H1 (cell line): Measurements from ENCODE around the gene ZNF385D. TPM values are rescaled to one million over a fixed set of nuclear protein-coding genes. Genes with fewer than 3 reads are reported as not detected.

Experiments used
- CTCF ChIA-PET: fragments of 300-600 bp; sonication (Branson Sonifier 250); formaldehyde crosslinking; loops from one replicate; lab custom pipeline; 2021; ENCODE audit not compliant: partially characterized antibody; lab: Charles Lee
- POLR2A ChIA-PET: fragments of 300-600 bp; sonication (Branson Sonifier 250); formaldehyde crosslinking; loops from one replicate; lab custom pipeline; 2021; ENCODE audit warnings: inconsistent platforms; ENCODE audit not compliant: partially characterized antibody; lab: Charles Lee
- DNase-seq, 2 experiments: peaks; one replicate each; pipeline versions ENCODE4 v3.0.0 to v3.0.0-alpha.2; 2010 to 2022; ENCODE audit warnings: low spot score in 2 of 2, low read depth in 1 of 2, mixed read lengths in 1 of 2
- FAIRE-seq: peaks from 2 replicates; lab custom pipeline; 2011; peaks lifted over from hg19 to GRCh38; lab: Jason Lieb, UNC
- H2AFZ ChIP-seq: 2 replicates; pipeline ENCODE4 v1.8.1; 2012; ENCODE audit warnings: low read length, inconsistent platforms
- H2AK5ac ChIP-seq: 2 replicates; pipeline ENCODE4 v1.6.1; 2013; ENCODE audit warnings: low read depth, low read length
- H2BK120ac ChIP-seq: replicated peaks from 2 replicates; pipeline ENCODE3; 2013; ENCODE audit warnings: low read depth, low read length, inconsistent platforms
- H2BK12ac ChIP-seq: 2 replicates; pipeline ENCODE4 v1.6.1; 2013; ENCODE audit warnings: low read depth, low read length
- H2BK15ac ChIP-seq: 2 replicates; pipeline ENCODE4 v1.6.1; 2013; ENCODE audit warnings: low read length
- H2BK20ac ChIP-seq: 2 replicates; pipeline ENCODE4 v1.6.1; 2013; ENCODE audit warnings: low read length
- H2BK5ac ChIP-seq: 2 replicates; pipeline ENCODE4 v1.6.1; 2013; ENCODE audit warnings: low read depth, low read length
- H3K14ac ChIP-seq: 2 replicates; pipeline ENCODE4 v1.6.1; 2013; ENCODE audit warnings: inconsistent platforms; ENCODE audit not compliant: insufficient read length
- H3K18ac ChIP-seq: 2 replicates; pipeline ENCODE4 v1.6.1; 2013; ENCODE audit warnings: low read length; ENCODE audit errors: extremely low read depth
- H3K23ac ChIP-seq: 2 replicates; pipeline ENCODE4 v1.6.1; 2013; ENCODE audit warnings: inconsistent platforms; ENCODE audit not compliant: insufficient read length
- H3K23me2 ChIP-seq: 2 replicates; pipeline ENCODE4 v1.6.1; 2013; ENCODE audit warnings: low read depth, low read length
- H3K27ac ChIP-seq: 2 replicates; pipeline ENCODE4 v1.6.1; 2011; ENCODE audit warnings: low read depth, low read length, inconsistent platforms
- H3K27me3 ChIP-seq, 4 experiments: replicated peaks in 1 of 4; 1 replicate in 1 of 4; 2 replicates in 3 of 4; pipeline versions ENCODE4 v1.6.1 to v1.8.1; 2011 to 2013; ENCODE audit warnings: low read length in 3 of 4, mild to moderate bottlenecking in 3 of 4, inconsistent platforms in 2 of 4, mixed read lengths in 2 of 4, moderate library complexity in 1 of 4; ENCODE audit not compliant: control insufficient read depth in 3 of 4, insufficient read depth in 3 of 4; ENCODE audit errors: extremely low read depth in 1 of 4
- H3K36me3 ChIP-seq, 4 experiments: 2 replicates each; pipeline versions ENCODE4 v1.6.1 to v1.8.1; 2011 to 2013; ENCODE audit warnings: mild to moderate bottlenecking in 4 of 4, low read length in 3 of 4, moderate library complexity in 2 of 4, control low read depth in 1 of 4, inconsistent platforms in 1 of 4; ENCODE audit not compliant: insufficient read depth in 4 of 4, control insufficient read depth in 2 of 4
- H3K4ac ChIP-seq: replicated peaks from 2 replicates; pipeline ENCODE3; 2013; ENCODE audit warnings: low read length, low read depth, mixed read lengths, inconsistent platforms; ENCODE audit not compliant: insufficient read length
- H3K4me1 ChIP-seq, 4 experiments: replicated peaks in 1 of 4; 1 replicate in 1 of 4; 2 replicates in 3 of 4; pipeline versions ENCODE4 v1.6.1 to v1.8.1; 2011 to 2013; ENCODE audit warnings: low read length in 3 of 4, inconsistent platforms in 2 of 4, mixed read lengths in 1 of 4; ENCODE audit not compliant: insufficient read depth in 4 of 4, control insufficient read depth in 3 of 4
- H3K4me2 ChIP-seq, 2 experiments: 2 replicates each; pipeline versions ENCODE4 v1.6.1 to v1.8.1; 2011 to 2013; ENCODE audit warnings: low read depth in 2 of 2, low read length in 2 of 2, control low read depth in 1 of 2, inconsistent platforms in 1 of 2, mild to moderate bottlenecking in 1 of 2; ENCODE audit not compliant: insufficient read depth in 1 of 2
- H3K4me3 ChIP-seq, 4 experiments: fragments of 200-600, 300-600 bp in 1 of 4; sonication (generic), shearing (Covaris generic), sonication (Bioruptor Twin) in 1 of 4; 2 replicates each; pipeline versions ENCODE4 v1.5.1 to v1.8.1; 2011 to 2016; ENCODE audit warnings: low read length in 4 of 4, low read depth in 3 of 4, control low read depth in 2 of 4, inconsistent platforms in 2 of 4, mild to moderate bottlenecking in 2 of 4, mixed read lengths in 1 of 4, moderate library complexity in 1 of 4; ENCODE audit not compliant: insufficient read depth in 2 of 4; ENCODE audit errors: extremely low read depth in 1 of 4
- H3K56ac ChIP-seq: replicated peaks from 2 replicates; pipeline ENCODE3; 2013; ENCODE audit warnings: low read depth, mild to moderate bottlenecking, mixed read lengths, low read length, inconsistent platforms; ENCODE audit not compliant: insufficient read length
- H3K79me1 ChIP-seq: 2 replicates; pipeline ENCODE4 v1.6.1; 2013; ENCODE audit warnings: low read depth, low read length, control low read depth
- H3K79me2 ChIP-seq, 2 experiments: 2 replicates each; pipeline versions ENCODE4 v1.6.1 to v1.8.1; 2012 to 2013; ENCODE audit warnings: low read length in 2 of 2, mild to moderate bottlenecking in 2 of 2, inconsistent platforms in 1 of 2; ENCODE audit not compliant: insufficient read depth in 2 of 2, control insufficient read depth in 1 of 2
- H3K9ac ChIP-seq, 4 experiments: replicated peaks in 1 of 4; 1 replicate in 1 of 4; 2 replicates in 3 of 4; pipeline versions ENCODE4 v1.6.1 to v1.8.1; 2011 to 2013; ENCODE audit warnings: low read depth in 3 of 4, low read length in 3 of 4, control low read depth in 2 of 4, mild to moderate bottlenecking in 2 of 4, moderate library complexity in 2 of 4, inconsistent platforms in 1 of 4; ENCODE audit errors: extremely low read depth in 1 of 4
- H3K9me3 ChIP-seq, 2 experiments: 2 replicates each; pipeline versions ENCODE4 v1.6.1 to v1.8.1; 2012 to 2013; ENCODE audit warnings: mild to moderate bottlenecking in 2 of 2, moderate library complexity in 2 of 2, control low read depth in 1 of 2, inconsistent platforms in 1 of 2, low read depth in 1 of 2, low read length in 1 of 2, mixed read lengths in 1 of 2; ENCODE audit not compliant: insufficient read depth in 2 of 2
- H4K20me1 ChIP-seq, 2 experiments: replicated peaks in 1 of 2; 2 replicates each; pipeline versions ENCODE3 to v1.8.1; 2011 to 2013; ENCODE audit warnings: inconsistent platforms in 2 of 2, low read length in 2 of 2, mild to moderate bottlenecking in 1 of 2; ENCODE audit not compliant: insufficient read depth in 2 of 2, control insufficient read depth in 1 of 2
- H4K5ac ChIP-seq: 2 replicates; pipeline ENCODE4 v1.6.1; 2013; ENCODE audit warnings: low read length, low read depth, mixed read lengths, inconsistent platforms; ENCODE audit not compliant: insufficient read length
- H4K8ac ChIP-seq: 2 replicates; pipeline ENCODE4 v1.8.0; 2013; ENCODE audit warnings: mild to moderate bottlenecking, moderate library complexity, low read length, inconsistent platforms; ENCODE audit not compliant: insufficient read depth; ENCODE audit errors: extremely low read depth
- H4K91ac ChIP-seq: replicated peaks from 2 replicates; pipeline ENCODE3; 2013; ENCODE audit warnings: low read length, mixed read lengths, inconsistent platforms; ENCODE audit not compliant: insufficient read length
- PHF8 ChIP-seq: fragments of 200-600 bp; sonication (generic); conservative IDR thresholded peaks from 2 replicates; pipeline ENCODE4 v1.7.1; 2012; ENCODE audit warnings: low read depth, mild to moderate bottlenecking, inconsistent platforms, low read length, moderate library complexity
- WGBS, 2 experiments: shearing (Covaris generic) in 1 of 2; methylation state at CpG; one replicate each; pipeline versions ENCODE4 v1.1.6 to v1.1.7; 2013 to 2015; ENCODE audit warnings: low lambda C conversion rate in 2 of 2, mixed read lengths in 2 of 2, inconsistent platforms in 1 of 2, low coverage in 1 of 2, missing lambda C conversion rate in 1 of 2; ENCODE audit not compliant: insufficient replicate concordance in 2 of 2, insufficient coverage in 1 of 2, insufficient read length in 1 of 2; ENCODE audit errors: extremely low coverage in 1 of 2, missing lambda C conversion rate in 1 of 2; 5-methylcytosine and 5-hydroxymethylcytosine counted together
- polyA plus RNA-seq, 7 experiments: library from polyadenylated mRNA; depleted of rRNA in 3 of 7; stranded (reverse) in 5 of 7; unstranded in 2 of 7; fragments of >200 nt in 5 of 7; fragments of 200-250 nt in 2 of 7; gene quantifications; 1 replicate in 5 of 7; 2 replicates in 1 of 7; 4 replicates in 1 of 7; pipeline versions ENCODE4 v1.2.1 to v1.2.3, GENCODE V29; 2011 to 2013; ENCODE audit warnings: missing spikeins in 2 of 7, mixed read lengths in 2 of 7
- total RNA-seq: library from RNA; stranded (reverse); fragmentation: NEBNext Ultra II Directional; extraction: Animal tissue kit (Norgen Biotek cat#: 25700); gene quantifications from 2 replicates; pipeline ENCODE4 v1.2.1, GENCODE V29; 2021

ZNF385D gene
- total and polyA plus RNA-seq, 2 of the 8 experiments (the other 6 are each of a cell fraction or from before 2014, with no cell fraction given): 5.9 to 10.8 TPM

- Histone ChIP-seq H3K9ac (no peak overlapping the region), H4K5ac (no peak overlapping the region), H3K9me3 (no peaks in the 10 kb centered on the region; a peak in 1 of 4 replicates), H2BK20ac (no peak overlapping the region), H3K79me2 (no peaks in the 10 kb centered on the region), H3K23me2 (no peaks in the 10 kb centered on the region), H3K36me3 (no peaks in the 10 kb centered on the region), H3K56ac (no peak overlapping the region), H4K91ac (no peak overlapping the region), H3K18ac (no peak overlapping the region), H2AK5ac (no peak overlapping the region), H3K27ac (no peak overlapping the region), H3K14ac (no peak overlapping the region), H2BK15ac (no peak overlapping the region), H2BK12ac (no peak overlapping the region), H4K20me1 (no peaks in the 10 kb centered on the region), H2AFZ (no peak overlapping the region), H3K27me3 (no peaks in the 10 kb centered on the region), H4K8ac (no peak overlapping the region), H2BK5ac (no peak overlapping the region), H3K79me1 (no peaks in the 10 kb centered on the region), H3K4me2 (no peak overlapping the region), H3K4me1 (no peaks in the 10 kb centered on the region), H3K4ac (no peak overlapping the region), H3K23ac (no peak overlapping the region), H3K4me3 (no peak overlapping the region), H2BK120ac (no peak overlapping the region)
- no peak for TF ChIP-seq PHF8
- no peak for FAIRE-seq
- ChIA-PET POLR2A (no interaction called here), CTCF (no interaction called here)
- no peak for DNase-seq
- WGBS, 2 experiments: 43% methylated on average over 1 of the region's 1 CpG; no CpG with 5 or more reads in 1 of the 2 experiments
Measured at GRCh38 chr3:21407743-21408142, 343.3 kb downstream of the ZNF385D start.
